PC-3 (cell line): ENCODE results near the gene NKTR. TPM values are rescaled to one million over a fixed set of nuclear protein-coding genes. Genes with fewer than 3 reads are reported as not detected.

Experiments used
- ATAC-seq: fragments of 200-7000 bp; cut with Tn5 transposase; 2 replicates; pipeline ENCODE4 v1.9.1; 2020; ENCODE audit warnings: mild to moderate bottlenecking, moderate library complexity
- BruUV-seq: library from RNA; stranded (reverse); fragments of 400-500 nt; replicated peaks from 2 replicates; lab custom pipeline; 2021; lab: Mats Ljungman, UMichigan
- CTCF ChIA-PET: fragments of 300-600 bp; sonication (Branson Sonifier 250); formaldehyde crosslinking; loops from one replicate; lab custom pipeline; 2022; ENCODE audit warnings: antibody characterized with exemption; lab: Charles Lee
- POLR2A ChIA-PET: fragments of 300-600 bp; sonication (Branson Sonifier 250); formaldehyde crosslinking; loops from one replicate; lab custom pipeline; 2022; ENCODE audit warnings: antibody characterized with exemption; ENCODE audit not compliant: unreplicated experiment; lab: Charles Lee
- DNase-seq: peaks from one replicate; pipeline ENCODE4 v3.0.0-alpha.2; 2015
- H2AFZ ChIP-seq: fragments of 300-600 bp; sonication (generic); 2 replicates; pipeline ENCODE4 v1.6.0; 2016; ENCODE audit warnings: antibody characterized with exemption, low read length
- H3F3A ChIP-seq: fragments of 300-600 bp; sonication (generic); one replicate; pipeline ENCODE4 v1.6.0; 2017; ENCODE audit warnings: antibody characterized with exemption, low read length, control low read depth, mild to moderate bottlenecking; ENCODE audit not compliant: unreplicated experiment
- H3K27ac ChIP-seq: fragments of 300-600 bp; sonication (generic); 2 replicates; pipeline ENCODE4 v1.5.1; 2016; ENCODE audit warnings: mild to moderate bottlenecking, low read length
- H3K27me3 ChIP-seq: fragments of 300-600 bp; sonication (generic); 2 replicates; pipeline ENCODE4 v1.6.1; 2016; ENCODE audit warnings: low read length, mixed read lengths
- H3K36me3 ChIP-seq: fragments of 300-600 bp; sonication (generic); 2 replicates; pipeline ENCODE4 v1.6.1; 2016; ENCODE audit warnings: low read depth, mixed run types, low read length, mixed read lengths
- H3K4me1 ChIP-seq: fragments of 300-600 bp; sonication (generic); 2 replicates; pipeline ENCODE4 v1.5.1; 2016; ENCODE audit warnings: low read length; ENCODE audit not compliant: insufficient read depth
- H3K4me2 ChIP-seq: fragments of 300-600 bp; sonication (generic); 2 replicates; pipeline ENCODE4 v1.6.0; 2016; ENCODE audit warnings: low read length
- H3K4me3 ChIP-seq: fragments of 300-600 bp; sonication (generic); 2 replicates; pipeline ENCODE4 v1.5.1; 2016; ENCODE audit warnings: mild to moderate bottlenecking, low read length, mixed read lengths
- H3K79me2 ChIP-seq: fragments of 300-600 bp; sonication (generic); 2 replicates; pipeline ENCODE4 v1.6.1; 2017; ENCODE audit warnings: low read length, mixed read lengths
- H3K9ac ChIP-seq: fragments of 300-600 bp; sonication (generic); 2 replicates; pipeline ENCODE4 v1.6.0; 2016; ENCODE audit warnings: mild to moderate bottlenecking, low read length
- H3K9me2 ChIP-seq: fragments of 300-600 bp; sonication (generic); replicated peaks from 2 replicates; pipeline ENCODE4 v1.6.1; 2016; ENCODE audit warnings: mixed run types, low read length, mixed read lengths
- H3K9me3 ChIP-seq: fragments of 300-600 bp; sonication (generic); 2 replicates; pipeline ENCODE4 v1.6.1; 2016; ENCODE audit warnings: low read length, mixed read lengths
- H4K20me1 ChIP-seq: fragments of 300-600 bp; sonication (generic); 2 replicates; pipeline ENCODE4 v1.6.1; 2016; ENCODE audit warnings: low read length, mixed read lengths
- CTCF ChIP-seq: fragments of 300-600 bp; sonication (generic); conservative IDR thresholded peaks from 2 replicates; pipeline ENCODE4 v1.5.1; 2017; ENCODE audit warnings: antibody characterized with exemption, low read depth, mild to moderate bottlenecking, low read length
- EZH2 ChIP-seq: fragments of 300-600 bp; sonication (generic); IDR thresholded peaks from one replicate; pipeline ENCODE4 v1.6.1; 2017; ENCODE audit warnings: antibody characterized with exemption, mild to moderate bottlenecking, low read length; ENCODE audit not compliant: unreplicated experiment
- EZH2phosphoT487 ChIP-seq: fragments of 300-600 bp; sonication (generic); IDR thresholded peaks from 2 replicates; pipeline ENCODE4 v1.6.1; 2018; ENCODE audit warnings: mild to moderate bottlenecking, antibody characterized with exemption, low read length, borderline replicate concordance
- intact Hi-C: fragments of 100-400 bp; cut with micrococcal nuclease; formaldehyde crosslinking; loops from 2 replicates; pipeline ENCODE4 v1.9.0; 2023
- total RNA-seq: library from RNA; depleted of rRNA; stranded (reverse); fragments of >200 nt; gene quantifications from 2 replicates; pipeline ENCODE4 v1.2.3, GENCODE V29; 2014

Gene NKTR
- total RNA-seq, 1 experiment from 2014 or later: 37.6 TPM

- no peaks in the 10 kb centered on the region for H3F3A ChIP-seq
- ChIA-PET CTCF (interaction anchor here (0.6 kb wide), 1 partner anchor 191 kb away, joined by 17 read pairs; no protein-coding TSS in a partner anchor), POLR2A (no interaction called here)
- H4K20me1 ChIP-seq: no peaks in the 10 kb centered on the region
- H3K36me3 ChIP-seq: peaks cover 32% of the 10 kb centered on the region
- H3K9me2 ChIP-seq: no peaks in the 10 kb centered on the region
- TF ChIP-seq EZH2 (no peak), EZH2phosphoT487 (no peak), CTCF (no peak)
- no peak overlapping the region for H3K9ac ChIP-seq
- H3K4me1 ChIP-seq: peaks cover 28% of the 10 kb centered on the region
- no peak overlapping the region for H3K27ac ChIP-seq
- 0 out of 2 replicates have a peak, but pooled peaks cover 8% of the 10 kb centered on the region for H3K79me2 ChIP-seq
- H2AFZ ChIP-seq: no peak overlapping the region
- BruUV-seq: no TSS peak
- no peaks in the 10 kb centered on the region for H3K9me3 ChIP-seq
- DNase-seq: no peak
- H3K4me3 ChIP-seq: no peak overlapping the region
- intact Hi-C loops: no loop called here
- no peaks in the 10 kb centered on the region for H3K27me3 ChIP-seq
- H3K4me2 ChIP-seq: no peak overlapping the region
- ATAC-seq: no peak
These were observed 48.5 kb downstream of the NKTR start for GRCh38 chr3:42649006-42649405.

DNA sequence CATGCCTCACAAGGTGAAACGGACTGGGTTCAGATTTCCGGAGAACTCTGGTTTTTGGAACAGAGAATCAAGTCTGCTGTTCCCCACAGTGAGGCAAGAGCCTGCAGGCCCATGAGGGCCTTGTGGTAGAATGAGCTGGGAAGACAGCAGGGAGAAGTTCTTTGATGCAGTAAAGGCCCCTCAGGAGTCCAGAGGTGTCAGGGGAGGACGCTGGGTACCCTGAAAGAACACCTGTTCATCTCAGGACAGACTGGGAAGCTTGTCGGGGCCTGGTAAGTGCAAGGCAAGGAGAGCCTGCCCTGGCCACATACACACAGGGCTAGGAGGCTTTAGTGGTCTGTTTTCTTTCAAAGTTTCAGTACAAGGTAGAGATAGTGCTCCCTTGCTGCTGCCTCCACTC, 49.3 kb downstream of the NKTR start:
- H3F3A ChIP-seq: no peaks in the 10 kb centered on the region
- H4K20me1 ChIP-seq: no peaks in the 10 kb centered on the region
- TF ChIP-seq CTCF (no peak), EZH2phosphoT487 (no peak), EZH2 (no peak)
- H2AFZ ChIP-seq: no peak overlapping the region
- BruUV-seq: no TSS peak
- no peak for DNase-seq
- H3K36me3 ChIP-seq: peaks cover 30% of the 10 kb centered on the region
- H3K4me2 ChIP-seq: no peak overlapping the region
- H3K79me2 ChIP-seq: 0 out of 2 replicates have a peak, but pooled peaks cover 8% of the 10 kb centered on the region
- ChIA-PET CTCF (no interaction called here), POLR2A (no interaction called here)
- no peaks in the 10 kb centered on the region for H3K9me2 ChIP-seq
- no peak overlapping the region for H3K4me3 ChIP-seq
- no peaks in the 10 kb centered on the region for H3K27me3 ChIP-seq
- intact Hi-C loops: no loop called here
- H3K27ac ChIP-seq: no peak overlapping the region
- H3K4me1 ChIP-seq: peaks cover 28% of the 10 kb centered on the region
- no peak overlapping the region for H3K9ac ChIP-seq
- no peaks in the 10 kb centered on the region for H3K9me3 ChIP-seq
- no peak for ATAC-seq
